Sigmoid colon (tissue), 4 donors: ENCODE results near the gene RSF1.

Experiments
- EP300 ChIP-seq, 4 donors: sonication (generic); formaldehyde crosslinking; IDR thresholded peaks; one replicate each; pipeline ENCODE4 v1.6.1; 2017; ENCODE audit warnings: antibody characterized with exemption in 4 of 4
- POLR2A ChIP-seq, 2 donors: fragments of 450-650 bp; IDR thresholded peaks; one replicate each; pipeline ENCODE4 v1.6.1; 2016; ENCODE audit warnings: antibody characterized with exemption in 2 of 2, mild to moderate bottlenecking in 2 of 2, moderate library complexity in 2 of 2
- POLR2AphosphoS5 ChIP-seq, 4 donors: sonication (generic); formaldehyde crosslinking; IDR thresholded peaks; one replicate each; pipeline ENCODE4 v1.6.1; 2017; ENCODE audit warnings: antibody characterized with exemption in 4 of 4
- TF ChIP-seq, protein P1 (sequence below), 4 experiments: fragments of 450-650 bp in 3 of 4; fragments of 200-600 bp in 1 of 4; IDR thresholded peaks; one replicate each; pipeline ENCODE4 v1.5.1; 2016 to 2019; ENCODE audit warnings: antibody characterized with exemption in 4 of 4, mild to moderate bottlenecking in 3 of 4, moderate library complexity in 2 of 4

DNA sequence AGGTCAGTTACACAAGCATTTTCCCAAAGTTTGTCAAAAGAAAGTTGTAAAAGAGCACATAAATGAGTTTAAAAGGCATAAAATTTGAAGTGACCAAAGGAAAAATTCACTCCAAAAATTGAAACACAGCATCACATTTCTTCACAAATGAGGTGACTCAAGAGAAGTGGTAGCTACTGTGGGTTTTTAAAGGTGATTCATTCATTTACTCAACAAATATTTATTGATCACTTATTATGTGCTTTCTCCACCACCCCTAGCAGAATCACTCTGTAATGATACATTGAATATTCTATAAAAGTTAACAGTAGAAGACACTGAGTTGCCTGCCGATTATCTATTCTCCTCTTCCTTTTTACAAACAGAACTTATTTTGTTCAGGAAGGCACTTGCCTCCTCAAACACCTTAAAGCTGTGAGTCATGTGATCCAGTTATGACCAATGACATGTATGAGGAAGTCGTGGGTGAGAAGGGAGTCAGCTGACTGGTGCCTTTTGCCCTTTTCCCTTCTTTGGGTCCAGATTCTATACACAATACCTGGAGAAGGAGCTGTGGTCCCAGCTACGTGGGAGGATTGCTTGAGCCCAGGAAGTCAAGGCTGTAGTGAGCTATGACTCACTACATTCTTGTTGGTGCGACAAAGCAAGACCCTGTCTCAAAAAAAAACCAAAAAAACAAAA lies 115.2 kb downstream of the RSF1 start:
- TF ChIP-seq, protein P1, sequence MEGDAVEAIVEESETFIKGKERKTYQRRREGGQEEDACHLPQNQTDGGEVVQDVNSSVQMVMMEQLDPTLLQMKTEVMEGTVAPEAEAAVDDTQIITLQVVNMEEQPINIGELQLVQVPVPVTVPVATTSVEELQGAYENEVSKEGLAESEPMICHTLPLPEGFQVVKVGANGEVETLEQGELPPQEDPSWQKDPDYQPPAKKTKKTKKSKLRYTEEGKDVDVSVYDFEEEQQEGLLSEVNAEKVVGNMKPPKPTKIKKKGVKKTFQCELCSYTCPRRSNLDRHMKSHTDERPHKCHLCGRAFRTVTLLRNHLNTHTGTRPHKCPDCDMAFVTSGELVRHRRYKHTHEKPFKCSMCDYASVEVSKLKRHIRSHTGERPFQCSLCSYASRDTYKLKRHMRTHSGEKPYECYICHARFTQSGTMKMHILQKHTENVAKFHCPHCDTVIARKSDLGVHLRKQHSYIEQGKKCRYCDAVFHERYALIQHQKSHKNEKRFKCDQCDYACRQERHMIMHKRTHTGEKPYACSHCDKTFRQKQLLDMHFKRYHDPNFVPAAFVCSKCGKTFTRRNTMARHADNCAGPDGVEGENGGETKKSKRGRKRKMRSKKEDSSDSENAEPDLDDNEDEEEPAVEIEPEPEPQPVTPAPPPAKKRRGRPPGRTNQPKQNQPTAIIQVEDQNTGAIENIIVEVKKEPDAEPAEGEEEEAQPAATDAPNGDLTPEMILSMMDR (IDR thresholded peaks at IDR 0.05), result no peak
- TF ChIP-seq EP300 (IDR thresholded peaks at IDR 0.05) (no peak), POLR2A (IDR thresholded peaks at IDR 0.05) (no peak), POLR2AphosphoS5 (IDR thresholded peaks at IDR 0.05) (no peak)
